IMR-90 (cell line): ENCODE data around the gene CSF2RB. TPM values are rescaled to one million over a fixed set of nuclear protein-coding genes. Genes with fewer than 3 reads are reported as not detected.

Source experiments
- ATAC-seq: fragments of 200-7000 bp; cut with Tn5 transposase; 2 replicates; pipeline ENCODE4 v1.9.1; 2020; ENCODE audit warnings: low read depth, mild to moderate bottlenecking, moderate library complexity
- BruUV-seq: library from RNA; stranded (reverse); fragments of 400-500 nt; replicated peaks from 2 replicates; lab custom pipeline; 2021; lab: Mats Ljungman, UMichigan
- CTCF ChIA-PET: fragments of 300-600 bp; formaldehyde crosslinking; extraction: SDS; loops from one replicate; lab custom pipeline; 2021; ENCODE audit warnings: antibody characterized with exemption; lab: Yijun Ruan, JAX
- POLR2A ChIA-PET: fragments of 300-600 bp; sonication (Branson Sonifier 250); formaldehyde crosslinking; loops from one replicate; lab custom pipeline; 2022; ENCODE audit warnings: antibody characterized with exemption; ENCODE audit not compliant: unreplicated experiment; lab: Charles Lee
- DNase-seq: peaks from one replicate; pipeline ENCODE4 v3.0.0; 2013
- H2AFZ ChIP-seq: replicated peaks from 2 replicates; pipeline ENCODE3; 2013; ENCODE audit warnings: low read length, mild to moderate bottlenecking; ENCODE audit not compliant: poor library complexity
- H2AK5ac ChIP-seq: 2 replicates; pipeline ENCODE4 v1.6.1; 2013; ENCODE audit warnings: low read depth, low read length, inconsistent platforms
- H2AK9ac ChIP-seq: replicated peaks from 2 replicates; pipeline ENCODE3; 2013; ENCODE audit warnings: mild to moderate bottlenecking, low read depth, low read length, moderate library complexity; ENCODE audit not compliant: poor library complexity
- H2BK120ac ChIP-seq: 2 replicates; pipeline ENCODE4 v1.6.1; 2013; ENCODE audit warnings: low read depth, low read length, inconsistent platforms
- H2BK15ac ChIP-seq: 3 replicates; pipeline ENCODE4 v1.6.1; 2013; ENCODE audit warnings: low read depth, low read length, inconsistent platforms
- H2BK20ac ChIP-seq: 2 replicates; pipeline ENCODE4 v1.6.1; 2013; ENCODE audit warnings: low read depth, mild to moderate bottlenecking, inconsistent platforms, low read length, moderate library complexity
- H2BK5ac ChIP-seq: 2 replicates; pipeline ENCODE4 v1.6.1; 2013; ENCODE audit warnings: mild to moderate bottlenecking, low read depth, low read length, inconsistent platforms; ENCODE audit not compliant: poor library complexity, severe bottlenecking
- H3K14ac ChIP-seq: replicated peaks from 2 replicates; pipeline ENCODE4 v1.6.1; 2013; ENCODE audit warnings: low read depth, low read length, inconsistent platforms
- H3K18ac ChIP-seq: 2 replicates; pipeline ENCODE4 v1.6.1; 2013; ENCODE audit warnings: low read depth, low read length, control low read depth
- H3K23ac ChIP-seq: 2 replicates; pipeline ENCODE4 v1.6.1; 2013; ENCODE audit warnings: low read depth, low read length, inconsistent platforms
- H3K27ac ChIP-seq: 2 replicates; pipeline ENCODE4 v1.5.1; 2013; ENCODE audit warnings: mild to moderate bottlenecking, control low read depth, low read length; ENCODE audit not compliant: insufficient read depth
- H3K27me3 ChIP-seq: 2 replicates; pipeline ENCODE4 v1.6.1; 2013; ENCODE audit warnings: low read length; ENCODE audit not compliant: control insufficient read depth, insufficient read depth
- H3K36me3 ChIP-seq: 2 replicates; pipeline ENCODE4 v1.6.1; 2013; ENCODE audit warnings: low read length, mixed read lengths; ENCODE audit not compliant: control insufficient read depth, insufficient read depth
- H3K4ac ChIP-seq: 2 replicates; pipeline ENCODE4 v1.6.1; 2013; ENCODE audit warnings: low read depth, low read length, inconsistent platforms
- H3K4me1 ChIP-seq: 2 replicates; pipeline ENCODE4 v1.6.1; 2013; ENCODE audit warnings: low read length, mixed read lengths; ENCODE audit not compliant: control insufficient read depth, insufficient read depth
- H3K4me2 ChIP-seq: 2 replicates; pipeline ENCODE4 v1.6.1; 2013; ENCODE audit warnings: low read depth, mild to moderate bottlenecking, control low read depth, low read length, moderate library complexity
- H3K4me3 ChIP-seq: 2 replicates; pipeline ENCODE4 v1.5.1; 2013; ENCODE audit warnings: low read depth, mild to moderate bottlenecking, control low read depth, low read length, moderate library complexity; ENCODE audit not compliant: insufficient read depth
- H3K56ac ChIP-seq: 2 replicates; pipeline ENCODE4 v1.6.1; 2013; ENCODE audit warnings: low read length, inconsistent platforms; ENCODE audit not compliant: insufficient read depth; ENCODE audit errors: extremely low read depth
- H3K79me1 ChIP-seq, 2 experiments: 2 replicates each; pipeline ENCODE4 v1.6.1; 2013; ENCODE audit warnings: low read length in 2 of 2, inconsistent platforms in 1 of 2, low read depth in 1 of 2
- H3K9ac ChIP-seq: 2 replicates; pipeline ENCODE4 v1.6.1; 2013; ENCODE audit warnings: low read depth, low read length, control low read depth
- H3K9me1 ChIP-seq: 2 replicates; pipeline ENCODE4 v1.6.1; 2013; ENCODE audit warnings: low read length, inconsistent platforms; ENCODE audit not compliant: insufficient read depth
- H3K9me3 ChIP-seq: 2 replicates; pipeline ENCODE4 v1.6.1; 2013; ENCODE audit warnings: low read length; ENCODE audit not compliant: control insufficient read depth, insufficient read depth
- H4K20me1 ChIP-seq: 2 replicates; pipeline ENCODE4 v1.6.1; 2013; ENCODE audit warnings: low read length, inconsistent platforms; ENCODE audit not compliant: insufficient read depth
- H4K5ac ChIP-seq: 2 replicates; pipeline ENCODE4 v1.6.1; 2013; ENCODE audit warnings: mild to moderate bottlenecking, low read depth, low read length, control low read depth
- H4K8ac ChIP-seq, 2 experiments: 2 replicates each; pipeline ENCODE4 v1.6.1; 2013; ENCODE audit warnings: low read depth in 2 of 2, low read length in 2 of 2, control low read depth in 1 of 2, inconsistent platforms in 1 of 2
- H4K91ac ChIP-seq: 2 replicates; pipeline ENCODE4 v1.6.1; 2013; ENCODE audit warnings: low read depth, low read length, inconsistent platforms; ENCODE audit not compliant: insufficient read depth
- BHLHE40 ChIP-seq: fragments of 150-350 bp; IDR thresholded peaks from 2 replicates; pipeline ENCODE4 v1.6.1; 2016; ENCODE audit warnings: mild to moderate bottlenecking, low read depth, low read length
- CHD1 ChIP-seq: IDR thresholded peaks from 2 replicates; pipeline ENCODE4 v1.6.1; 2012; ENCODE audit warnings: low read depth, low read length, improper control_type of control experiment
- FOS ChIP-seq: fragments of 150-350 bp; IDR thresholded peaks from 2 replicates; pipeline ENCODE4 v1.6.1; 2016; ENCODE audit warnings: low read depth, low read length
- MAFK ChIP-seq: IDR thresholded peaks from 2 replicates; pipeline ENCODE4 v1.6.1; 2012; ENCODE audit warnings: low read depth, low read length, improper control_type of control experiment
- MXI1 ChIP-seq: IDR thresholded peaks from 2 replicates; pipeline ENCODE4 v1.6.1; 2012; ENCODE audit warnings: low read depth, mild to moderate bottlenecking, low read length, moderate library complexity, borderline replicate concordance
- RAD21 ChIP-seq: IDR thresholded peaks from 2 replicates; pipeline ENCODE4 v1.6.1; 2012; ENCODE audit warnings: low read length, improper control_type of control experiment
- RFX5 ChIP-seq: IDR thresholded peaks from 2 replicates; pipeline ENCODE4 v1.8.0; 2012; ENCODE audit warnings: low read depth, mild to moderate bottlenecking, low read length, moderate library complexity
- dilution Hi-C: fragments of 300-500 bp; cut with HindIII; formaldehyde crosslinking; loops from one replicate; pipeline ENCODE4 v1.14.3; 2018; ENCODE audit warnings: low sequenced_read_pairs; ENCODE audit not compliant: unreplicated experiment
- in situ Hi-C: fragments of 300-500 bp; cut with MboI; formaldehyde crosslinking; loops from 3 replicates; pipeline ENCODE4 v1.14.3; 2019; ENCODE audit warnings: low sequenced_read_pairs, inconsistent platforms, mixed read lengths
- intact Hi-C: fragments of 100-400 bp; cut with micrococcal nuclease; formaldehyde crosslinking; loops from 2 replicates; pipeline ENCODE4 v1.10.0; 2022
- polyA plus RNA-seq, 3 experiments: library from polyadenylated mRNA; depleted of rRNA; stranded (reverse); fragments of >200 nt; gene quantifications; 2 replicates each; pipeline ENCODE4 v1.2.3, GENCODE V29; 2012; ENCODE audit warnings: low replicate concordance in 1 of 3
- total RNA-seq: library from RNA; depleted of rRNA; stranded (reverse); fragments of >200 nt; gene quantifications from 2 replicates; pipeline ENCODE4 v1.2.3, GENCODE V29; 2012
- TF ChIP-seq, protein P1 (sequence below): fragments of 150-350 bp; IDR thresholded peaks from 2 replicates; pipeline ENCODE4 v1.6.1; 2017; ENCODE audit warnings: mild to moderate bottlenecking, antibody characterized with exemption, low read length, low read depth

The CSF2RB gene
- total and polyA plus RNA-seq, 2 of the 4 experiments (the other 2 are of a cell fraction): not detected

DNA sequence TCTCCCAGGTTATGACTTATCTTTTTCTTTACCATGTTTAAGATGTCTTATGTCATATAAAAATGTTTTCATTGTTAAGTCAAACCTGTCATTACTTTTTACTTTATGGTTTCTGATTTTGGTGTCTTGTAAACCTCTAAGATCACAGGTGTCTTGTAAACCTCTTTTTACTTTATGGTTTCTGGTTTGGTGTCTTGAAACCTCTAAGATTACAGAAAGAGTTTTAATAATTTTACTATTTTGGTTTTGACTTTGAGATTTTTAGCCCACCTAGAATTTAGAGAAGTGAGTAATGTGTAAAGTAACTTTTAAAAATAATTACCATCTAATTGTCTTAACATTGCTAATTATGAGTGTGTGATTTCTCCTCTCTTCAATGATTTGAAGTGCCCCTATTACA, 2.6 kb downstream of the CSF2RB start:
- Histone ChIP-seq H3K4me3 (no peak overlapping the region), H3K4ac (no peak overlapping the region), H3K56ac (no peak overlapping the region), H3K9me1 (no peaks in the 10 kb centered on the region), H3K14ac (no peak overlapping the region), H3K9ac (no peak overlapping the region), H2AK5ac (no peak overlapping the region), H2AFZ (no peak overlapping the region), H2BK120ac (no peak overlapping the region), H3K27me3 (peaks cover 17% of the 10 kb centered on the region), H3K27ac (no peak overlapping the region), H3K18ac (no peak overlapping the region), H2BK20ac (no peak overlapping the region), H4K91ac (no peak overlapping the region), H3K23ac (no peak overlapping the region), H3K79me1 (no peaks in the 10 kb centered on the region), H3K9me3 (peaks cover 2% of the 10 kb centered on the region; the same call in 1 of the 2 replicates), H2BK5ac (no peak overlapping the region), H4K8ac (no peak overlapping the region), H3K36me3 (no peaks in the 10 kb centered on the region), H3K4me2 (no peak overlapping the region), H4K20me1 (no peaks in the 10 kb centered on the region), H3K4me1 (no peaks in the 10 kb centered on the region), H2AK9ac (no peak overlapping the region), H2BK15ac (no peak overlapping the region), H4K5ac (no peak overlapping the region)
- BruUV-seq: no TSS peak
- dilution Hi-C loops (no loop called here), intact Hi-C loops (no loop called here), in situ Hi-C loops (no loop called here)
- TF ChIP-seq FOS: no peak
- TF ChIP-seq CHD1: no peak
- TF ChIP-seq MAFK: no peak
- TF ChIP-seq RFX5: no peak
- no peak for TF ChIP-seq RAD21
- TF ChIP-seq, protein P1, sequence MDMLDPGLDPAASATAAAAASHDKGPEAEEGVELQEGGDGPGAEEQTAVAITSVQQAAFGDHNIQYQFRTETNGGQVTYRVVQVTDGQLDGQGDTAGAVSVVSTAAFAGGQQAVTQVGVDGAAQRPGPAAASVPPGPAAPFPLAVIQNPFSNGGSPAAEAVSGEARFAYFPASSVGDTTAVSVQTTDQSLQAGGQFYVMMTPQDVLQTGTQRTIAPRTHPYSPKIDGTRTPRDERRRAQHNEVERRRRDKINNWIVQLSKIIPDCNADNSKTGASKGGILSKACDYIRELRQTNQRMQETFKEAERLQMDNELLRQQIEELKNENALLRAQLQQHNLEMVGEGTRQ: no peak
- no peak for TF ChIP-seq BHLHE40
- TF ChIP-seq MXI1: no peak
- no peak for ATAC-seq
- CTCF ChIA-PET: no interaction called here
- POLR2A ChIA-PET: no interaction called here
- DNase-seq: no peak
